Aorta (tissue), 5 donors: ENCODE results near the gene MEIS2. TPM values are rescaled to one million over a fixed set of nuclear protein-coding genes. Genes with fewer than 3 reads are reported as not detected.
A peak's percentile ranks its signal among the peaks of the same experiment; 100 is the strongest.

Experiments used
- ATAC-seq: fragments of 200-7000 bp; cut with Tn5 transposase; one replicate; pipeline ENCODE4 v1.9.1; 2022; ENCODE audit warnings: moderate library complexity; ENCODE audit not compliant: low FRiP score
- DNase-seq, 2 donors: peaks; one replicate each; pipeline ENCODE4 v3.0.0-alpha.2; 2020
- H3K27ac ChIP-seq, 2 donors: one replicate each; pipeline ENCODE4 v1.5.1; 2013; ENCODE audit warnings: low read length in 2 of 2, mild to moderate bottlenecking in 2 of 2, moderate library complexity in 2 of 2, control low read depth in 1 of 2, inconsistent platforms in 1 of 2, low read depth in 1 of 2
- H3K27me3 ChIP-seq, 2 donors: one replicate each; pipeline ENCODE4 v1.6.1; 2013; ENCODE audit warnings: control low read depth in 1 of 2, low read length in 1 of 2, mild to moderate bottlenecking in 1 of 2, moderate library complexity in 1 of 2; ENCODE audit not compliant: insufficient read depth in 2 of 2, control insufficient read depth in 1 of 2
- H3K36me3 ChIP-seq, 2 donors: one replicate each; pipeline ENCODE4 v1.6.1; 2013; ENCODE audit warnings: control low read depth in 1 of 2, low read length in 1 of 2, mild to moderate bottlenecking in 1 of 2; ENCODE audit not compliant: insufficient read depth in 2 of 2, control insufficient read depth in 1 of 2
- H3K4me1 ChIP-seq, 2 donors: one replicate each; pipeline ENCODE4 v1.6.1; 2013; ENCODE audit warnings: low read length in 2 of 2, control low read depth in 1 of 2, mild to moderate bottlenecking in 1 of 2, moderate library complexity in 1 of 2; ENCODE audit not compliant: insufficient read depth in 2 of 2, control insufficient read depth in 1 of 2
- H3K4me3 ChIP-seq, 2 donors: one replicate each; pipeline ENCODE4 v1.5.1; 2013; ENCODE audit warnings: low read length in 2 of 2, control low read depth in 1 of 2, mild to moderate bottlenecking in 1 of 2
- H3K9me3 ChIP-seq: one replicate; pipeline ENCODE4 v1.6.1; 2013; ENCODE audit warnings: mild to moderate bottlenecking, low read length; ENCODE audit not compliant: control insufficient read depth
- WGBS, 2 donors: extraction: QIAGEN DNeasy Blood & Tissue Kit; methylation state at CpG; one replicate each; pipeline ENCODE4 v1.1.7; 2013; 5-methylcytosine and 5-hydroxymethylcytosine counted together
- intact Hi-C, 2 donors: fragments of 100-400 bp; cut with DNase I; formaldehyde crosslinking; loops; one replicate each; pipeline versions ENCODE4 v1.14.2 to v1.15.0; 2022
- polyA plus RNA-seq, 2 donors: library from polyadenylated mRNA; stranded (reverse); fragments of 200-250 nt; gene quantifications; one replicate each; pipeline ENCODE4 v1.2.3, GENCODE V29; 2013
- total RNA-seq, 2 donors: library from RNA; stranded (reverse); fragmentation: NEBNext Ultra II Directional; extraction: Animal tissue kit (Norgen Biotek cat#: 25700); gene quantifications; one replicate each; pipeline ENCODE4 v1.2.1, GENCODE V29; 2021
- donor health status: healthy with polysubstance abuse.
- donor health status: Bipolar disorder and iron deficiency.
- donor health status: DM: no; HTN: no; CAD: no.
- donor health status: DM: no; HTN: no; CAD: no.
- donor health status: DM: yes; HTN: yes; CAD: no.

Gene MEIS2
- total and polyA plus RNA-seq, 4 donors: 20.7 to 58.7 (median 25.9) TPM

DNA sequence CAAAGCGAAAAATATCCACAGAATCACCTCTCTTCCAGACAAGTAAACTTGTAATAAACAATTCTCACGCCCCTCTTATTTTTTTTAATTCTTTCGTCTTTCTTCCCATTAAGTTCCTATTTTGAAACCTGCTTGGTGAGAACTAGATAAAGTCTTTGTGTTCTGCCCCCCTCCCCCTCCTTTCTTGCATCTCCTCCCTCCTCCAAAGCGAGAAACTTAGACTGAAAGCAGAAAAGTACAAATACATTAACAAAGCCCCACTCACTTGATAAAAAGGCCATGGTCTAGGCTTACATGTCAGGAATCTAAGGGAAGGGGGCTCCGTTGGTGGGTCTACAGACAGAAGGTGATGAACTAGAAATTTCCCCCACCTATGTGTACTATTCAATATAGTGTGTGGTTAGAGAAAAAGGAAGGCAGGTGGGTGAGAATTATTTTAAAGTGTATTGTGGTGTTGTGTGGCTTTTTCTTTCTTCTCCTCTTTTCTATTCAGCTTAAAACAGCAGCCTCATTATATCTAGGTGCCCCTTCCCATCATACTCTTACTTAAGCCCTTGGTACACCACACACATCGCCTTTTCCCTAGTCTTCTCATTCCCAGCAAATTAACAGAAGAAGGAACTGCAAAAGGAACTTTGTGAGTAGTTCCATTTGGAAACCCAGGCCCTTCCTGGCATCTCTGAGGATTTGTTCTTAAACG, 215.3 kb downstream of the MEIS2 start:
- intact Hi-C loops: loop anchor here in 1 of 2 donors (5.0 to 10.0 kb wide), 3 partner anchors 217 to 1370 kb away; partner anchors contain the start of gene MEIS2
- Histone ChIP-seq H3K9me3 (no peaks in the 10 kb centered on the region), H3K36me3 (no peaks in the 10 kb centered on the region), H3K27me3 (no peaks in the 10 kb centered on the region), H3K4me3 (no peak overlapping the region), H3K27ac (no peak overlapping the region), H3K4me1 (no peaks in the 10 kb centered on the region)
- 91 to 93% methylated on average over 7 of the region's 7 CpGs for WGBS, 2 donors
- DNase-seq: no peak
- ATAC-seq: no peak

DNA sequence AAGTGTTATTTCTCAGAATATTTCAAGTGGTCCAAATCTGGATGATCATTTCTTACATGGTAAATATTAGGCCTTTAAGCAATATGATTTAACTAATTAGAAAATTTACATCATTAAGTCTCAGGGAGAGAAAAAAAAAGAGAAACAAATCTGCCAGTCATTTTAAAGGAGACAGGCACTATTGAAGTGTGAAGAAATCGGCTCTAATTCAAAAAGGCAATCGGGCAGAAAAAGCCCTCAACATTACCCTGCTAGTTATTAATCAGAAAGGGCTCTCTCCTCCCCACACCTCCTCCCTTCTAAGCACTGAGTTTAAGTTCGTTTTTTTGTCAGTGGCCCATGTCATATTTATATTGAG, 215.9 kb downstream of the MEIS2 start:
- Histone ChIP-seq H3K4me3 (no peak overlapping the region), H3K4me1 (no peaks in the 10 kb centered on the region), H3K9me3 (no peaks in the 10 kb centered on the region), H3K36me3 (no peaks in the 10 kb centered on the region), H3K27ac (no peak overlapping the region), H3K27me3 (no peaks in the 10 kb centered on the region)
- 88 to 89% methylated on average over 3 of the region's 3 CpGs for WGBS, 2 donors
- ATAC-seq (no peak), DNase-seq (no peak)
- intact Hi-C loops: loop anchor here in 1 of 2 donors (10.0 kb wide), 2 partner anchors 1000 to 1370 kb away; no protein-coding TSS in a partner anchor

DNA sequence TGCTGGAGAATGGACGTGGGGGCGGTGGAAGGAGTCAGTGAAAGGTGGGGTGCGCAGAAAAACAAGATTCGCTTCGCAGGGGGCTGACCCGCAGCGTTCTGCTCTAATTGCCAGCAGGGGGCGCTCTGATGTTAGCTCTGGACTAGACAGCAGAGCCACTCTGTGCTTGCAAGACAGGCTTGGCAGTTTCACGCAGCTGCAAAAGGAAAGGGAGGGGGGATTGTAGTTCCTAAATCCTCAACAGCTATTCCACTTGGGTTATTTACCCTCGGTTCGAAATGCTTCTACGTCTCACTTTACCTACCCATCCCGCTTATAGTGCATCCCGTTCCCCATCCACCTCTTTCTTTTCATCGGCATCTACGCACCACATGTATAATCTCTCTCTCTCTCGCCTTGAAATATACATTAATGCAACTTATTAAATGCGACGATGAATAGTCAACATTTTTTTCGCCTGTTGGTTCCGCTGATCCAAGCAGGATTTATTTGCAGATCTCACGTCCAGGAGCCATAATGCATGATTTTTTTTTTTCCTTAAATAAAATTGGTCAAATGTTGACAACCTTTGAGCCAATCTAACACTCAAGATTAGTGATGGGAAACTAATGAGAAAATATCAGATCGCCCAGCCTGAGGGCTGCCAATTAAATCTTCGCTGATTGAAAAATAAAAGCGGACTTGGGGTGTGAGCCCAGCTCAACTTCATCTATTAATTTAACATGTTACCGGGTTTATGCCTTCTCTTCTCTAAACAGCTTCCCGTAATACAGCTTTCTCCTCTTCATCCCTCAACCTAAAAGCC, 216.4 kb downstream of the MEIS2 start:
- H3K27ac ChIP-seq: no peak overlapping the region
- 23 to 26% methylated on average over 27 of the region's 27 CpGs for WGBS, 2 donors

DNA sequence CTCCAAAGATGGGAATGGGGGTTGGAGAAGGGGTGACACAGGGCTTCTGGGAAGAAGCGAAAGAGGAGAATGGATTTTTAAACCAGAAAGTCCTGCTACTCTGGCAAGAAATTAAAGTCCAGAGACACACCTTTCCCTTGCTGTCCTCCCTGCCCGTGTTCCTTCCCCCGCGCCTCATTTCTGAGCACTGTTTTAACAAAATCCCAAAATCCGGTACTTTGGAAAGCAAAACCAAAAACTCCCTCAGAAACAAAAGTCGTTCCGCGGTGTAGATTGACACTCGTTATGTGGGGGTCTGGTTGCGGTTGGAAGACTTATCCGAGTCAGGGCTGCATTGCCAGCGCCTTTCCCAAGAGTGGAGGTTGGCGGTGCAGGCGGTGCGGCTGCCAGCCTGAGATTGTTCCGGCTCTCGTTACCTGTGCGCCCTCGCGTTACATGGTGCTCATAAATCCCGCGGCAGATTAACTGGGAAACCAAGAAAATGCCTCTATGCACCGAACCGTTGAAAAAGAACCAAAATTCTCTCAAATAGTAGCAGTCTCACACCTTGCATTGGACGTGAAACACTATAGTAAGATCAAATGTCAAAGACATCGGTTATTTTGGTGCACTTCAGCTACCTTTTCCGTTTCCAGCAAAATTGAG, 217.7 kb downstream of the MEIS2 start:
- WGBS, 2 donors: 13 to 15% methylated on average over 27 of the region's 27 CpGs
- Histone ChIP-seq H3K4me1 (no peaks in the 10 kb centered on the region), H3K27ac (no peak overlapping the region), H3K9me3 (no peaks in the 10 kb centered on the region), H3K4me3 (peak overlapping the region in 1 of 2 donors; percentile 44), H3K27me3 (no peaks in the 10 kb centered on the region), H3K36me3 (no peaks in the 10 kb centered on the region)
- intact Hi-C loops: loop anchor here in 1 of 2 donors (2.0 to 10.0 kb wide), 3 partner anchors 250 to 1368 kb away; no protein-coding TSS in a partner anchor
- ATAC-seq (no peak), DNase-seq (peak in 1 of 2 donors; percentile 42)

More for the DNA sequence above, 216.4 kb downstream of the MEIS2 start:
- Histone ChIP-seq H3K9me3 (no peaks in the 10 kb centered on the region), H3K4me3 (peak overlapping the region; percentile 44 to 51), H3K4me1 (no peaks in the 10 kb centered on the region), H3K36me3 (no peaks in the 10 kb centered on the region), H3K27me3 (no peaks in the 10 kb centered on the region)
- ATAC-seq (peak; percentile 90), DNase-seq (peak; percentile 90 to 94)
- intact Hi-C loops: loop anchor here in 1 of 2 donors (2.0 to 10.0 kb wide), 3 partner anchors 249 to 1369 kb away; no protein-coding TSS in a partner anchor

DNA sequence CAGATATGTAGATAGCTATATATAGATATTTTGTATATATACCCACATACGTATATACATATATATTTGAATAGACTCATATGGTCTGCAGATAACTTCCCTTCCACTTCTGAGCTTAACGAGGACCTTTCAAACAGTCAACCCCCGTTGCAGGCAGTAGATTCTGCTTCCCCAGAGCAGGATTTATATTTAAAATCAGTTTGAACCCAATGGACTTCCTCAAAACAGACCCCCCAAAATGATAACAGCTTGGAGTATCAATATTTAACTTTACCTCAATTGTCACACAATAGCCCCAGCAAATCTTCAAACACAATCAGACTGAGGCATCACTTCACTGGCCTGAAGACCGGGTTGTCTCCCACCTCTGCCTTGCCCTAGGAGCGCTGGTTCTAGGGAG, 218.3 kb downstream of the MEIS2 start:
- Histone ChIP-seq H3K36me3 (no peaks in the 10 kb centered on the region), H3K4me1 (no peaks in the 10 kb centered on the region), H3K9me3 (no peaks in the 10 kb centered on the region), H3K4me3 (no peak overlapping the region), H3K27me3 (no peaks in the 10 kb centered on the region), H3K27ac (no peak overlapping the region)
- ATAC-seq (no peak), DNase-seq (no peak)
- intact Hi-C loops: loop anchor here in 1 of 2 donors (2.0 to 10.0 kb wide), 3 partner anchors 251 to 1367 kb away; no protein-coding TSS in a partner anchor
- WGBS, 2 donors: 73 to 80% methylated on average over 5 of the region's 5 CpGs

DNA sequence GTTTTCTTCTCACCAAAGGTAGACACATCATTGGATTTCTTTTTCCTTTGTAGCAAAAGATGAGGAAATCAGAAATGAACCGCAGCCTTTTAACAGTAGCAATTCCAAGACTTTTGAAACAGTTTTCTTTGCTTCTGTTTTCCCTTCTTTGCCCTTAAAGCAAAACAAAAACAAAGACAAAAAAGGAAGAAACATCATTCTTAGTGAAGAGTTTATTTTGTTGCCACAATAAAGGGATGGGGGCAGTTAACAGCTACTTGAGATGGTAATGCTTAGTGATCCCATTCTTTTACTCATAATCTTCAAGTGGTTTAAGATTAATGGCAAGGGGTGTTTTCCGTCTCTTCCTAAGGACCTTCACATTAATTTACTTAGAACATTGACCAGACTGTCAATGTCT, 218.8 kb downstream of the MEIS2 start:
- no peak for ATAC-seq
- H3K9me3 ChIP-seq: no peaks in the 10 kb centered on the region
- H3K36me3 ChIP-seq: no peaks in the 10 kb centered on the region
- DNase-seq: no peak
- no peak overlapping the region for H3K4me3 ChIP-seq
- 78 to 84% methylated on average over 2 of the region's 2 CpGs for WGBS, 2 donors
- H3K4me1 ChIP-seq: no peaks in the 10 kb centered on the region
- intact Hi-C loops: loop anchor here in 1 of 2 donors (10.0 kb wide), 2 partner anchors 1003 to 1367 kb away; no protein-coding TSS in a partner anchor
- no peaks in the 10 kb centered on the region for H3K27me3 ChIP-seq
- H3K27ac ChIP-seq: no peak overlapping the region

DNA sequence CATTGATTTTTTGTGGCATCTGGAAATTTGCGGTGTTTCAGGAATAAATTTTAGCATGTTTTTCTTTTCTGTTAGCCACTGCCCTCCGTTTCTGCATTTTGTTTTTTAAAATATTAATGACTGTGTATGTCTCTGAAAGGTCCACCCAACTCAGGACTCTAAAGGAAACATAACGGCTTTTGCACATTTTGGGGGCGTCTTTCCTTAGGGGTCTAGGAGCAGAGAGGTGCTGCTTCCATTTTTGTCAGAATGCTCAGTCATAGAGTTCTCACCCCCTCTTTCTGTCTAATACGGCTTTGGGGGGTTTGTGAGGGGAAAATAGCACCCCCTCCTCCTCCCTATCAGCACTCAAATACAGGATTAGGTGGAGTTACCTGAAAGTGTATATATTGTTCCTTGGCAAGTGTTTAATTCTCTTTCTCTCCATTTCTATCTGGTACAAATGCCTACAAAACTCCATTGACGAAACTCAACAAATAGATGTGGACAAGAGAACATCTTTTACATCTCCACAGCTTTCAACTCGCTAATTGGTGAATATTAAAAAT, 219.4 kb downstream of the MEIS2 start:
- no peaks in the 10 kb centered on the region for H3K27me3 ChIP-seq
- H3K27ac ChIP-seq: no peak overlapping the region
- no peak overlapping the region for H3K4me3 ChIP-seq
- intact Hi-C loops: loop anchor here in 1 of 2 donors (10.0 kb wide), 2 partner anchors 1004 to 1366 kb away; no protein-coding TSS in a partner anchor
- H3K9me3 ChIP-seq: no peaks in the 10 kb centered on the region
- no peaks in the 10 kb centered on the region for H3K36me3 ChIP-seq
- 56 to 72% methylated on average over 7 of the region's 7 CpGs for WGBS, 2 donors
- no peak for ATAC-seq
- no peak for DNase-seq
- H3K4me1 ChIP-seq: no peaks in the 10 kb centered on the region

DNA sequence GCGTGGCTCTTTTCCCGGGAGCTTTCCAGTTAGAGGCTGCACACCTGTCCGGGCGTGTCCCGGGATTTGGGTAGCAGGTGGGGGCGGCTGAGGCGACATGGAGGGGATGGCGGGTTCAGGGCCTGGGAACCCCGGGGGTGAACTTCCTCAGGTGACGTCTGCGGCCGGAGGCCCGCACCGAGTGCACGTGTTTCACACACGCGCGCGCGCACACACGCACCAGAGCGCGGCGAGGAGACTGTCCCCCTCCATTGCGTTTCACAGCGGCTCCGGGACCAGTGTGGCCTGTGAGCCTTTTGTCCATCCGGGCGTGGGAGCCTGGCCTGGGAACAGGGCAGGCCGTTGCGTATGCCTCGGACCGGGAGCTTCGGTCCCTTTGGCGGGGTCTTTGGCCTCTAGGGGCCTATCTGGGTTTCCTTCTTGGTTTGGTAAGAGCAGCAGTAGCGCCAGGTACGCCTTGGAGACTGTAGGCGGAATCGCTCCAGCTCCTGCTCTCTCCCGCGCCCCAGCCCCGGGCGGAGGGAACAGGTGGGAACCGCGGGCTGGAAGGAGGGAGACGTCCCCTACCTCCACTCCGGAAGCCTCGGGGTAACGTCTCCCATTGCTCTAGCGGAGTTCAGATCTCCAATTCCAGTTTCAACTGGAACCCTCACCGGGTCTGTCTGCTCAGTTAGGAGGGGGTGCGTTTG, 220.0 kb downstream of the MEIS2 start:
- DNase-seq: peak in 1 of 2 donors; percentile 73
- ATAC-seq: no peak
- intact Hi-C loops: loop anchor here in 1 of 2 donors (10.0 kb wide), 2 partner anchors 1004 to 1366 kb away; no protein-coding TSS in a partner anchor
- Histone ChIP-seq H3K27ac (no peak overlapping the region), H3K4me3 (no peak overlapping the region), H3K27me3 (no peaks in the 10 kb centered on the region), H3K36me3 (no peaks in the 10 kb centered on the region), H3K9me3 (no peaks in the 10 kb centered on the region), H3K4me1 (no peaks in the 10 kb centered on the region)
- 29 to 46% methylated on average over 52 of the region's 52 CpGs for WGBS, 2 donors
